Activated CD4-positive, alpha-beta T cell treated with anti-CD3 and anti-CD28 coated beads, Interleukin-2, amount 50 U/mL, for 4 hours (primary cell): Measurements from ENCODE around the gene PDCD1.
"Not testable (repeated sequence)": the region's sequence is repeated elsewhere in the genome, so short reads cannot be mapped to it uniquely, and the experiment has no call there.

ENCODE experiments used
- DNase-seq, 2 experiments: peaks; one replicate each; pipeline ENCODE4 v3.0.0-alpha.2; 2020

PDCD1 gene

DNA sequence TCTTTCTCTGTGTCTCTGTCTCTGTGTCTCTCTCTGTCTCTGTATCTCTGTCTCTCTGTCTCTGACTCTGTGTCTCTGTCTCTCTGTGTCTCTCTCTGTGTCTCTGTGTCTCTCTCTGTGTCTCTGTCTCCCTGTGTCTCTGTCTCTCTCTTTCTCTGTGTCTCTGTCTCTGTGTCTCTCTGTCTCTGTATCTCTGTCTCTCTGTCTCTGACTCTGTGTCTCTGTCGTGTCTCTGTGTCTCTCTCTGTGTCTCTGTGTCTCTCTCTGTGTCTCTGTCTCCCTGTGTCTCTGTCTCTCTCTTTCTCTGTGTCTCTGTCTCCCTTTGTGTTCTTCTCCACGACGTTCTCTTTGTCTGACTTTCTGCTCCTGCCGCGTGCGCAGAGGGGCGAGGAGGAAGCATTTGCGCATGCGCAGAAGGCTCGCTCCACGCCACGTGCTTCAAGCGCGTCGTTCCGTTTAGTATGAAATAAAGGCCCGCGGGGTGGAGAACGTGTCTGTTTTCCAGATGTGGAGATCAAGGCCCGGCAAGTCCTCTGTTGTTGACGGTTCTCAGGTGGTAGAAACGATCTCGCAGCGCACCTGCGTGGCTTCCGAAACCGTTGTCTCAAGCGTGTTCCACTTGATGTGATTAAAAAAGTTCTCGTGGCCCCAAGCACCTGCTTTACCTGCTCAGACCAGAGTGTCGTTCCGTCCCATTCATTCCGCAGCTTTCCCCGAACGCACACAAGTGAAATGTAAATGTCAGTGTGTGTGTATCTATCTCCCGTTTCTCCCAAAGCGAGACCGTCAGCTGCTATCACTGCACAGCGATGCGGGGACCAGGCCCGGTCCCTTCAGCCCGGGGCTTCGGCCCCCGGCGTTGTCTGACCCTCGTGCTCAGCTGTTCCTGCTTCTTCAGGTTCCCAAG lies 34.9 kb downstream of the PDCD1 start:
- not testable (repeated sequence) for DNase-seq

- DNase-seq = no peak
These were observed 36.5 kb downstream of the PDCD1 start for GRCh38 chr2:241822264-241822623.

DNA sequence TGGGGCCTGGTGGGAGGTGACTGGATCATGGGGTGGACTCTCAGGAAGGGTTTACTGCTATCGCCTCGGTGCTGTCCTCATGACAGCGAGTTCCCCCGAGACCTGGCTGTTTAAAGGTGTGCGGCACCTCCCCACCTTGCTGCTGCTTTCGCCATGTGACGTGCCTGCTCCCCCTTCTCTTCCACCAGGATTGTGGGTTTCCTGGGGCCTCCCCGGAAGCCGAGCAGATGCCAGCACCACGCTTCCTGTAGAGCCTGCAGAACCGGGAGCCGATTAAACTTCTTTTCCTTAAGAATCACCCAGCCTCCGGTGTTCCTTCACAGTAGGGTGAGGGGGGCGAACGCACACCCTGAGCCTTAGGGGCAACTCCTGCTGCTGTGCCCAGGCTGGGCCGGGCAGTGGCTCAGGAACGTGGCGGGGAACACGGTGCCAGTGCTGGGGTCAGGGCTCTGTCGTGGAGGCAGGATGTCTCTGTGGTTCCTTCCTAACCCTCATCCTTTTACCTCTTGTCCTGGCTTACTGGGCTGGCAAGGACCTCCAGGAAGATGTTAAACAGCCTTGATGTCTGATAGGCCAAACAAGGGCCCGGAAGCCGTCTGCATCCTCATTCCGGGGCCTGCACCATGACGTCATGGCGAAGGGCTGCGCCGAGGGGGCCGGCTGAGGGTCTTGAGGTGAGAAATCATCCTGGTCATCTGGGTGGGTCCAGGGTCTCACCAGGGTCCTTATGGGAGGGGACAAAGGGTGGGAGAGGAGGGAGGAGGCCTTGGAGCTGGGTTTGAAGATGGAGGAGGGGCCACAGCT lies 37.0 kb downstream of the PDCD1 start:
- DNase-seq = no peak

- no peak for DNase-seq
These were observed 37.9 kb downstream of the PDCD1 start for GRCh38 chr2:241820625-241821384.

- DNase-seq = not testable (repeated sequence)
These were observed 38.6 kb downstream of the PDCD1 start for GRCh38 chr2:241819947-241820624.

- no peak for DNase-seq
These were observed 39.8 kb downstream of the PDCD1 start for GRCh38 chr2:241818943-241819270.

DNA sequence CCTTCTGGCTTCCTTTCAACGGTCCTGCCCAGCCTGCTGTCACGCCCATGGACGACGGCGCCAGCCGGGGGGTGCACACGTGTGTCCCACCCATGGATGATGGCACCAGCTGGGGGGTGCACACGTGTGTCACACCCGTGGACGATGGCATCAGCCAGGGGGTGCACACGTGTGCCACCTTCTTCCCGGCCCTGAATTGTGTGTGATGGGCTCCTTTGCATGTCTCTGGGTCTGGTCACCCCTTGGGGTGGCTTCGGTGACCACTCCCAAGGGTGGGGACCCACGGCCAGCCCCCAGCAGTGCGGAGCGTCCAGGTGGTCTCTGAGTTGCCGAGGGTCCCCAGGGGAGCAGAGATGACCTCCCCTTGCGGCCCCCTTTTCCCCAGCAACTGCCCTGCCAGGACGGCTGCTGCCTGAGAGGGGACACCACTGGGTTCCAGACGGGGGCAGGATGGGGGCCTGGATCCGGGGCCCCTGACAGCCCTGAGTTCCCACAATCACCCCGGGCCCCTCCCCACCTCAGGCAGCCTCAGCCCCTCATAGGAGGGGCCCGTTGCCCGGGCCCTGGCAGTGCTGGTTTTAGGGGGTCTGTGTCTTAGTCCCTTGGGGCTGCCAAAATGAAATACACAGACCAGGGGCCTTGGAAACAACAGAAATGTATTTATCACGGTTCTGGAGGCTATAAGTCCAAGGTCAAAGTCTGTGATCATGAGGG lies 40.3 kb downstream of the PDCD1 start:
- no peak for DNase-seq

GRCh38 chr2:241817821-241818215 lies 40.9 kb downstream of the PDCD1 start:
- not testable (repeated sequence) for DNase-seq

- no peak for DNase-seq
These were observed 41.4 kb downstream of the PDCD1 start for GRCh38 chr2:241817126-241817820.

DNA sequence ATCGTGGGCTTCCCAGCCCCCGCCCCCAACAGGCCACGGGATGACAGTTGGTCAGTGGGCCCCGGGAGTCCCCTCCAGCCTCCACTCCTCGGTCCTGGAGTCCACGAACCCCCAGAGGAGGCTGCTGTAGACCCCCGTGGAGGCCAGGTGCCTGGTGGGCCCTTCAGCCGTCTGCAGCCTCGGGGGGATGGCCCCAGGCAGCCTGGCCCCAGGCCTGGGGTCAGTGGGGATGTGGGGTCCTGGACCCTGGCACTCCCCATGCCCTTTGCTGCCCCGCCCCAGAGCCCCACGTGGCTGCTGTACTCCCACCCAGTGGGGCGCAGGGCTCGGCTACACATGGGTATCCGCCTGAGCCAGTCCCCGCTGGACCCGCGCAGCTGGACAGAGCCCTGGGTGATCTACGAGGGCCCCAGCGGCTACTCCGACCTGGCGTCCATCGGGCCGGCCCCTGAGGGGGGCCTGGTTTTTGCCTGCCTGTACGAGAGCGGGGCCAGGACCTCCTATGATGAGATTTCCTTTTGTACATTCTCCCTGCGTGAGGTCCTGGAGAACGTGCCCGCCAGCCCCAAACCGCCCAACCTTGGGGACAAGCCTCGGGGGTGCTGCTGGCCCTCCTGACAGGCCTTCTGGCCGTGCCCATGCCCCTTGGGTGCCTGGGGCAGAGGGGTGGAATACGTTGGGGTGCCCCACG lies 42.1 kb downstream of the PDCD1 start:
- DNase-seq = no peak

DNA sequence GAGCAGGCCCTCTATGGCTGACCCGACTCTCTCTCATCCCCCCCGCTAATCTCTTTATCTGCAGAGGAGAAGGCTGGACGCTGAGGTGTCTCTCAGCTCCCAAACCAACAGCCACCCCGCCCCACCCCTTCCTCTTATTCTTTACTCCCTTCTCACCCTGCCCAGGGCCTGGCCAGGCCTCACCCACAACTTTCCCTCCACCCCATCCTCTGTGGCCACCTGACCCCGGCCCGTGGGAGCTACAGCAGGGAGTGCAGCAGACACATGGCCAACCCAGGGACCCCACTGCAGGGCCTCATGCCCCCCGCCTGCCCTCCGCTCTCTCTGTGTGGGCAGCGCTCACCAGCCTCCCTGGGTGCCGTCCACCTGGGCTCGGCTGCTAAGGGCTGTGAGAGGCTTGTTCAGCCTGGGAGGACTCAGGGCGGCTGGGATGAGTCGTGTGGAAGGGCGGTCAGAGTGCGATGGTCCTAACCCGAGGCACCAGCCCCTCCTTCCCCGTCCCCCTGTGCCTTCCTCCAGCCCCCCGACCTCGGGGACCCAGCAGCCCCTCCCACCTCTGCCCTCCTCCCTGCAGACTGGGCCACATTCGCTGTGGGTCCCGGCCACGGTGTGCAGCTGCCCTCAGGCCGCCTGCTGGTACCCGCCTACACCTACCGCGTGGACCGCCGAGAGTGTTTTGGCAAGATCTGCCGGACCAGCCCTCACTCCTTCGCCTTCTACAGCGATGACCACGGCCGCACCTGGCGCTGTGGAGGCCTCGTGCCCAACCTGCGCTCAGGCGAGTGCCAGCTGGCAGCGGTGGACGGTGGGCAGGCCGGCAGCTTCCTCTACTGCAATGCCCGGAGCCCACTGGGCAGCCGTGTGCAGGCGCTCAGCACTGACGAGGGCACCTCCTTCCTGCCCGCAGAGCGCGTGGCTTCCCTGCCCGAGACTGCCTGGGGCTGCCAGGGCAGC lies 42.9 kb downstream of the PDCD1 start:
- DNase-seq = no peak

DNA sequence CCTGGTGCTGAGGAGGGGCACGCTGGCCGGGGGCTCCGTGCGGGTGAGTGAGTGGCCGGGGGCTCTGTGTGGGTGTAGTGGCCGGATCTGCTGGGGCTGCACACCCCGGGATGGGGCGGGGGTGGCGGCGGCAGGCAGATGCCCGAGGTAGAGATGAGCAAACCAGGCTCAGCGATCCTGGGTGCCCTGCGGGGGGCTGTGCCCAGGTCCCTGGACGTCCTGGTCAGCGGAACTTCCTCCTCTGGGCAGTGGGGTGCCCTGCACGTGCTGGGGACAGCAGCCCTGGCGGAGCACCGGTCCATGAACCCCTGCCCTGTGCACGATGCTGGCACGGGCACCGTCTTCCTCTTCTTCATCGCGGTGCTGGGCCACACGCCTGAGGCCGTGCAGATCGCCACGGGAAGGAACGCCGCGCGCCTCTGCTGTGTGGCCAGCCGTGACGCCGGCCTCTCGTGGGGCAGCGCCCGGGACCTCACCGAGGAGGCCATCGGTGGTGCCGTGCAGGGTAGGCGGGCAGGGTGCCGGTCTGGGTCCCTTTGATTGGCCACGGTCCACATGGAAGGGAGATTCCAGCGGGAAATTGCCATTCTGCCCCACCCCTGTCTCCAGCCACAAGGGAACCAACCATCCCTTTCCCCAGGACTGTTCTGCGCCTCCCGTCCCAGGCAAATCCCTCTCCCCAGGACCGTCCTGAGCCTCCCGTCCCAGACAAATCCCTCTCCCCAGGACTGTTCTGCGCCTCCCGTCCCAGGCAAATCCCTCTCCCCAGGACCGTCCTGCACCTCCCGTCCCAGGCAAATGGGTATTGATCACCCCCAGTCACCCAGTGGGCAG lies 43.8 kb downstream of the PDCD1 start:
- DNase-seq = no peak

DNA sequence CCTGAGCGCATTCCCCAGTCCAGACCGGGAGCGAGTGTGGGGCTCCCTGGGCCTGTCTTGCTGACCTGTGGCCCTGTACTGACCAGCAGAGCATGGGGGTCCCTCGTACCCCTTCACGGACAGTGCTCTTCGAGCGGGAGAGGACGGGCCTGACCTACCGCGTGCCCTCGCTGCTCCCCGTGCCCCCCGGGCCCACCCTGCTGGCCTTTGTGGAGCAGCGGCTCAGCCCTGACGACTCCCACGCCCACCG lies 44.4 kb downstream of the PDCD1 start:
- no peak for DNase-seq

GRCh38 chr2:241813644-241814392 lies 44.9 kb downstream of the PDCD1 start:
- DNase-seq = no peak

DNA sequence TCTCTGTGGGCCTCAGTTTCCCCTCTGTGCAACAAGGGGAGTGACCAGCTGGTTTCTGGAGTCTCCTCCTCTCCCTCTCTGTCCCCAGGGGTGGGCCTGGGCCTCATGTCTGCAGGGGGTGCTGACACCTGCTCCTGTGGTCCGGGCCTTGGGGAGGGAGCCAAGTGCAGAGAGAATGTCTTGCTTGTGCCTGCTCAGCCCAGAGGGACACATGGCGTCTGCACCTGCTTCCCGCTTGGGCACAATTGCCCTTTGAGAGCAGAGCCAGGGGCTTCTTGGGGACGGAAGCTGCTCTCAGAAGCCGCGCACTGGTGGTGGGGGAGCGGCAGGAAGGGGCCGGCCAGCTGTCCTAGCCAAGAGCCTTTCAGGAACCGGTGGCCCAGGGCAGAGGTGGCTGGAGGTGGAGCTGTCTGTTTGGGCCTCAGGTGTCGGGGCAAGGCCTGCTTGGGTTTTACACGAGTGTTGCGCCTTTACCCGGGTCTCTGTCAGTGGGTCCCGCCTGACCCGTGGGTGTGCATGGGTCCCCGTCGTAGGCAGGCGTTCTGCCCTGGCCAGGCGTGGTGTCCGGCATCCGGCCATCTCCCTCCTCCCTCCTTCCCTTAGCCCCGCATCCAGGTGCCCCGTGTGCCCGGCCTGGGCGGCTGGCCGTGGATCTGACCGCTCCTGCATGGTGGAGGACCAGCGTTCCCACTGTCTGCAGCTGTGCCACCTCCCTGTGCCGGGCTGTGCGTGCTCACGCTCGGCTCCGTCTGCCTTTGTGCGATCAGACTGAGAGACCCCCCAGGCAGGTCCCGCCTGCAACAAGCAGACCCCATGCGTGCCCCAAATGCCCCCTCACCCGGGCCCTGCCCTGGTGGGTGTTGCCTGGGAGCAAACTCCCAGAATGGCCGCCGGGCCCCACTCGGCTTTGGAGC lies 45.7 kb downstream of the PDCD1 start:
- no peak for DNase-seq

GRCh38 chr2:241811952-241812729 lies 46.6 kb downstream of the PDCD1 start:
- no peak for DNase-seq
